Pons (tissue), 1 donor: ENCODE results near the gene PARD3B.

Experiments
- DNase-seq: peaks from one replicate; pipeline ENCODE4 v3.0.0-alpha.2; 2016; ENCODE audit warnings: low spot score

The PARD3B gene

DNA sequence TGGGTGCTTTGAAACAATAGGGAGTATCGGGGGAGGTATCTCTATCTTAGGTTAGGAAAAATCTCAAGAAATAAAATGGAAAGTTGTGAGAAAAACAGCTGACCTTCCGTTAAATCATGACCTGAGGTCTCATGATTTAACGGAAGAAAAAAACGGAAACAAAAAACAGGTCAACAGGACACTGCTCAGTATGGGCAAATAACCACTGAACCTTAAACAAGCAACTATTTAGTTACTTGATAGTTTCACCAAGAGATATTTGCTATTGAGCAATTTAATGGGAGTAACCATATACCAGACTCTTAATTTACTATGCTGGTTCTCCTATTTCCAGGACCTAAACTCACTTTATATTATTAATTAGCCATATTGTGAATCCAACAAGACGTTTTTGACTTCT lies 150.8 kb downstream of the PARD3B start:
- no peak for DNase-seq

DNA sequence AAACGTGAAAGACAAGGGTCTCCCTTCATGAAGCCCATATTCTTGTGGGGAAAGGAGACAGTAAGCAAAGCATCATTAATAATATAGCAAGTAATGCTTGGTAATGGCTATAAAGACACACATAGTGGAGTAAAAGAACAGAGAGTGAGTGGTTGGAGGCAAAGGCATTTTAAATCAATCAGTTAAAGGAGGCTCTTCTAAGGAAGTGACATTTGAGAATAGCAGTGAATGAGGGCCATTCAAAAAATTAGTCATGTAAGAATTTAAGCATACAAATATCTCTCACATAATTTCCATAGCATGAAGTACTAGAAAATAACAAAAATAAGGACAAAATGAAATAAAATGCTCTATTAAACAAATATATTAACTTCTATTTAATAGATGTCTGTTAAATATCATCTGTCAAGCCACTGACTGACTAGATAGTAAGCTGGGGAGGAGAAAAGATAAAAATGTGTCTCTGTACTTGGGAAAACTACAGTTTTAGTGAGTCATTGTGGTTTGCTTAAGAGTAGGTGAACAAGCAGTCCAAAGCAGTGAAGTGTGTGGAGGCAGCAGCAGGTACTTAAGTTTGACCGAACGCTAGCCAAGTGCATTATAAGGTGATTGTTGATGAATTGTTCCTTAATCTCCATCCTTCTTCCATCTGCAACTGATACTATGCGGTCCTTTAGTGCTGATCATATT lies 160.1 kb downstream of the PARD3B start:
- DNase-seq, result no peak

DNA sequence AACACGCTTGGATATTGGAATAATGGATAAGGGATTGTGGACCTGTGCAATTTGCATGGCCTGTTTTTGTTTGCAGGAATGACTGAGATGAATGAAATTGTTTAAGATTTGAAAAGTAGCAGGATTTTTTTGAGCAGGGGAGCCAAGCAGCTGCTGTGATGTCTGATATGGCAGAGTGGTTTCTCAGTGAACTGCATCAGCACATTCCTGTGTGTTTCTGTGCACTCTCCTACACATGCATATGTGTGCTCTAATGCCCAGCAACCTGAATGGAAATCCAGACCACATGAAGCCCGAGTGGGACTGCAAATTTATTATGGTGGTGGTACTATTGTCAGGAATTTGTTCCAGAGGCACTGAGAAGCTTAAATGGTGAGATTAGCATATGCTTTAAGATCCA lies 161.7 kb downstream of the PARD3B start:
- no peak for DNase-seq

DNA sequence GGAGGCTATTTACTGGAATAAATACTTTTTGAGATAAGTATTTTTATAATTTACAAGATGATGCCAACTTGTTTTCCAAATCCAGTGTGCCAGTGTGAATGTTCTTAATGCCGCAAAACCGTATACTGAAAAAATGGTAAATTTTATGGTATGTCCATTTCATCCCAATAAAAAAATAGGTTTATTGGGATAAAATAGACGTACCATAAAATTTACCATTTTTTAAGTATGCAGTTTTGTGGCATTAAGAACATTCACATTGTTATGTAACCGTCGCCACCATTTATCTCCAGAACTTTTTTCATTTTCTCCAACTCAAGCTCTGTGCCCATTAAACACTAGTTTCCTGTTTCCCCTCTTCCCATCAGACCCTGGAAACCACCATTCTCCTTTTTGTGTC lies 167.9 kb downstream of the PARD3B start:
- DNase-seq, result no peak

DNA sequence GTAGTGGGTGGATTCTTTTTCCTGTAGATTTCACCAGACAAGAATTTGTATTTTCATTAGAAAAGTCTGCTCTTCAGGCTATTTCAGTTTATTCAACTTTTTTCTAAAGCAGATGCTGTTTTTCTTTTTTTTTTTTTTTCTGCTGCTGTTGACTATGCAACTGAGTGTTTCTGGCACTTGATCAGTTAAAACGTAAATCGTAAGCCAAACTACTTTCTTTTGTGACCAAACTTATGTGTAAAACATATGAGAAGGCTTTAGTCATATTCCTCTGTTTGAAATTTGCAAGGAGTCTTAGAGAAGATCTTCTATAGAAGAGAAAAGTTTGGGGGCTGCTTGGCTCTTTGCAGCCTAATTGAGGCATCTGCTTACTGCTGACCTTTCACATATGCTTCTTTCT lies 170.1 kb downstream of the PARD3B start:
- DNase-seq, result no peak

DNA sequence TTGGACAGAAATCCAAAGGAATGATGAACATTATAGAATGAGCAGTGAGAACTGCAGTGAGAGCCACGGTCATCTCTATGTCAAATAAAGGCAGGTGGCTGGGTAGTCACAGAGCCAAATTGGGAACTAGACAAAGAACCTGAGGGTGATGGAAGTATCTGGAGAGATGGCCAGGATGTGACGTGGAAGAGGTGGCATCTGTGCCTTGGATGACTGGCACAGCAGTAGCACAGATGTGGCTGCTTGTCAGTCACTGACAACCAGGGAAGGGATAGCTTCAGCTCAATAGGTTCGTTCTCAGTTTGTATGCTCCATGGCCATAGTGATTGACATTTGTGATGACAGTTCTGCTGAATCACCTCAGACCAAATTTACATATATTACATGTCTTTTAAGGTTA lies 172.3 kb downstream of the PARD3B start:
- no peak for DNase-seq

DNA sequence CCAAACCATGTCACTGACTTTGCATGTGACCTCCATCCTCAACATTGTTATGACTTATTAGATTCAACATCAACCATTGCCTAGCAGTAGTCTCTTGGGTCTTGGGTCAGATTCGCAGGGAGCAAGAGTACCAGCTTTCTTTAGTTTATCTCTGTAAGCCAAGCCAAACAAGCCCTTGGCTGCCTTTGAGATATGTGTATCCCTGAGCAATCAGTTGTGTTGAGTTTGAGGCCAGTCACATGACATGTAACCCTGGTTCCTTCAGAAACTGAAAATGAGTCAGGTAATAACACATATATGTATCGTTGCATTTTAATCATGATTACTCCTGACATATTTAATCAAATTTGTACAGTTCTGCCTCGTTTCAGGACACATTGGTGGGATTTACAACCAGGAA lies 173.3 kb downstream of the PARD3B start:
- no peak for DNase-seq

DNA sequence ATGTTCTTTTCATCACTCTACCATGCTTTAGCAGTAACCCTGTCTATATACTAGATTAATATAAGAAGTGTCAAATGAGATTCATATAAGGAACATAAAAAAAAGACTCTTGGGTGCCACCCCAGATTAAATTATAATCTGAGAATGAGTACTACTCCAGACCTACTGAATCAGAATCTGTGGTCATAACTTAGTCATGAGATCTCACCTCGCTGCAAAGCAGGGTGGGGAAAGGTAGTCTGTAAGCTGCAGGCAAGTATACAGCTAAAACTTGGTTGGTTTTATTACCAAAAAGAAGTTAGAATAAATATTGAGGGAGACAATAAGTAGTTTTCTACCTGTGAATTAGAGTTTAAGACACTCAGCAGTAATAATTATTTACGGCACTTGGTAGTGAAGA lies 175.6 kb downstream of the PARD3B start:
- no peak for DNase-seq

DNA sequence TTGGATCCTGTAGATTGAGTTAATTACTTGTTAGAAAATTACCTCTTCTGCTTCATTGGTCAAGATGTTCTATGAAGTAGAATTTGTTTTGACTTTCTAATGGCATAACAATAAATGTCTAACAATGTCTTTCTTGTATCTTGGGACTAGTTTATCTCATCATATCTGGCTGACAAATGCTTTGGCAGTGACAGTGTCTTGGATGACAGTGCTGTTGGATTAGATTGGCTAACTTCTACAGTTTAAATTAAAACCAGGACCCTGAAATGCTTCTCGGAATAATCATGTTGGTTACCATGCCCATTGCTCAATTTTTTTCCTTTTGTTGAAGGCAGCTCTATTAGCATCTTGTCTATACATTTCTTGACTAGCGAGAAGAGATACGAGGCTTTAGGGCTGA lies 176.9 kb downstream of the PARD3B start:
- DNase-seq, result no peak

DNA sequence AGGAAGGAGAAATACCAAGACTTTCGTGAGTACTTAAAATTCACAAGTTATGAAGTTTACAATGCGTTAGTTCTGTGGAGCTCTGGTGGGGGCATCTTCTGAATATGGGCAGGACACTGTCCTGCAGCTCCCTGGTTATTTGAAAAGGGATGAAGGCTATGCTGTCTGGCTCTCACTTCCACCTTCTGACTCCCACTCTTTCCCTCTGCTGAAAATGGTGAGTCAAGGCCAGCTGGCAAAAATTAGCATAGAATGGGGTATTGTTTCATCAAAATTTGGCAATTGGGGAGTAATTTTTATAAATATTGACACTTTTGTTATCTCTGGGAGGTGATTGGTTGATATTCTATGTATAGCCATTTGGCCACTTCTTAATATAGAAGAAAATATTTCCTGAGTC lies 177.4 kb downstream of the PARD3B start:
- no peak for DNase-seq

DNA sequence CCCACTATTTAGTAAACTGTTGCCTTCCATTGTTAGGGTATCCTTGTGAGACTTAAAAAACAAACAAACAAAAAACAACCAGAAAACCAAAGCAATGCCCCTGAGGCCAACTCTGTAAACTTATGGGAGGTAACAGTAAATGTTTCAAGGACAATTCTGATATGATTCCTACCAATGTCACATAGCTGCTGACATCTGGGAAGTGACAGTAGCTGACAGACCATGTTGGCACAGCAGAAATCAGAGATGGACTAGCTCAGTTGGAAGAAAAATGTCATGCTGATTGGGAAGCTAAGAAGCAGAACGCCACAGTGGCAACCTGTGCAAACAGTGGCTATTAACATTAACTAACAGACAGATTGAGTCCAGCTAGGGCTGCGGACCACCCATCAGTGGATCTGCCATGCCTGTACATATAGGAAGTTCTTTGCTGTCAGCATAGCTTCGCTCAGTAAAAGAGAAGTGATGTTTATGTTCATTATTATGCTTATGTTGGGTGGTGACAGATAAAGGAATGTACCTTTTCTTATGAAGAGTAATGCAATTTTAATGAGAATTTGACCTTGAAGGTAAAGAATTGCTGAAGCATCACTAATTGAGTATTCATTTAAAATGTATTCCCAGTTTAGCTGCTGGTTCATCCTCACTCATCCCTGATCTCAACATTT lies 180.6 kb downstream of the PARD3B start:
- no peak for DNase-seq

DNA sequence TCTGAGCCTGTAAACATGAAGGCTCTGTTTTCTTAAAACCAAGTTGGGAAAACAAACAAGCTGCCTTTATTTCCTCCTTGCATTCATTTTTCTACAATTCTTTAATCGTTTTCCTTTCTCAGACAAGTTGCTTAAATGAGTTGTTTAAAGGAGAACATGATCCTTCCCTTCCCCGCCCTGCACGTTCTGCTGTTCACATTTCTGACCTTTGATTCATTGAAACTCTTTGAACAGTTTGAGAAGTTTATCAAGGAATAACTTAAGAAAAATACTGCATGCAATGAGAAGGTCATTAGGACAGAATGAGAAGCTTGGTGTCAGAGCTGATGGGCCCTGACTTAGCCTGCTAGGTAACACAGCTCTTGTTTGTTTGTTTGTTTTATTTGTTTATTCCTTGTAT lies 181.6 kb downstream of the PARD3B start:
- no peak for DNase-seq

DNA sequence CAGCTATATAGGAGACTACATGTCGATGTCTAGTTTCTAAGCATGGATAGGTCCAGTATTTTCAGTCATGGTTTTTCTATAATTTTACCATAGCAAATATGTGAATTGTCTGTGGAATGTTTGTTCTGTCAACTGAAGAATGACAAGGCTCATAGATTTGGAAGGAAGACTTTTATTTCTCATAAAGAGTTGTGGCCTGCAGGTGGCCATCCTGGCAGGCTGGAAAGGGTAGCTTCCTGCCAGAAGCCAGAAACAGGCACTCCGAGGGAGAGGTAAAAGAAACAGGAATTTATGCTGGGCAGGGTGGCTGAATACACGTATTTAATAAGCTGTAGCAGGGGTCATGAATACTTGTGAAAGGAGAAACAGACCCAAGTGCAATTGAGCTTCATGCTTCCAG lies 182.1 kb downstream of the PARD3B start:
- DNase-seq, result no peak

DNA sequence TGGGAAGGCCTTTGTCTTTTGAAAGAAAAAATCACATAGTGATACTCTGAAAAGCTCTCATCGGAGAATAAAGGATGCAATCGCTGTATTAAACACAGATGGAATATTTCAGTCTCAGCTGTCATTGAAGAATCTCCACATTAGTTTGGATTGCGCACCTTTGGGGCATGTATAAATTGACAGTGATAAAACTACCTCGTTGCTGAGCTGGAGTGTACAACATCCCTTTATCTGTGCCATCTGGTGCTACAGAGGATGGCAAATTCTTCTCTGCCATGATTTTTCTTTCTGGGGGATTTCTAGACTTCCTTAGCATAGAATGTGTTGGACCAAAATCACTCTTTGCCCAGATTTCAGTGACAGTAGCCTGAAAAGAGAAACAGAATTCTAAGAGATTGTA lies 185.3 kb downstream of the PARD3B start:
- DNase-seq, result no peak

DNA sequence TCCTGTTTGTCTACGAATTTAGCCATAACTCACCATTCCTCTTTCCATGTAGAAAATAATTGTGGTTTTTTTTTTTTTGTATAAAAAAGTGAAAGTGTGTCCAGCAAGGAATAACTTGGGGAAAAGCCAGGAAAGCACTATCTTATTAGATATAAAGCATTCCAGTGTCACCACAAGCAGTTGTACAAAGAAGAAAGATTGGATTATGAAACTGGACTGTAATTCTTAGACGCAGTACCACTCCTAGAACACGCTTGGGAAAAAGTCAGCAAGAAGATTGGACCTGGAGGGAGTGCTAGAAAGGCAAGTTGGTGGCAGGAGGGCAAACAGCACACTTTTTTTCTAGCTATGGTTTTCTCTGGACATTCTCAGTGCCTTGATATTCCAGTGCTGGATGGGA lies 186.7 kb downstream of the PARD3B start:
- DNase-seq, result no peak

DNA sequence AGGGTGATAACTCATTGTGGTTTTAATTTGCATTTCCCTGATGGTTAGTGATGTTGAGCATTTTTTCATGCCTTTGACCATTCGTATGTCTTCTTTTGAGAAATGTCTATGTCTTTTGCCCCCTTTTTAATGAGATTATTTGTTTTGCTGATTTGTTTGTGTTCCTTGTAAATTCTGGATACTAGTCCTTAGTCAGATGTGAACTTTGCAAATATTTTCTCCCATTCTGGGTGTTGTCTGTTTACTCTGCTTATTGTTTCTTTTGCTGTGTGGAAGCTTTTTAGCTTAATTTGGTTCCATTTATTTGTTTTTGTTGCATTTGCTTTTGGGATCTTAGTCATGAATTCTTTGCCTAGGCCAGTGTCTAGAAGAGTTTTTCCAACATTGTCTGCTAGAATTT lies 192.0 kb downstream of the PARD3B start:
- DNase-seq, result no peak

DNA sequence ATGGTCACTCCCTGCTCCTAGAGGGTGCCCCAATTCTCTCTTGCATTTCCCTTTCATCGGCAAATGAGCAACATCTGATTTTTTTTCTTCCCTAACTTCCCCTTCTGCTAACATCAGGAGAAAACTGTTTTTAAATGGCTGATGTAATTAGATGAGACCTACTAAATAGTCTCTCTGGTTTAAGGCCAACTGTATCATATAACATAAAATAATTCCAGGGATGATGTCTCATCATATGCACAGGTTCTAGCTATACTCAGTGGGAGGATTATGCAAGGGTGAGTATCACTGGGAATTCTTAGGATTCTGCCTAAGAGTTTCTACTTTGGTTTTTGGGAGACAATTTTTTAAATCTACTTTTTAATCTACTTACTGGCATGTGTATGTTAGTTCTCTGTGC lies 193.4 kb downstream of the PARD3B start:
- DNase-seq, result no peak

DNA sequence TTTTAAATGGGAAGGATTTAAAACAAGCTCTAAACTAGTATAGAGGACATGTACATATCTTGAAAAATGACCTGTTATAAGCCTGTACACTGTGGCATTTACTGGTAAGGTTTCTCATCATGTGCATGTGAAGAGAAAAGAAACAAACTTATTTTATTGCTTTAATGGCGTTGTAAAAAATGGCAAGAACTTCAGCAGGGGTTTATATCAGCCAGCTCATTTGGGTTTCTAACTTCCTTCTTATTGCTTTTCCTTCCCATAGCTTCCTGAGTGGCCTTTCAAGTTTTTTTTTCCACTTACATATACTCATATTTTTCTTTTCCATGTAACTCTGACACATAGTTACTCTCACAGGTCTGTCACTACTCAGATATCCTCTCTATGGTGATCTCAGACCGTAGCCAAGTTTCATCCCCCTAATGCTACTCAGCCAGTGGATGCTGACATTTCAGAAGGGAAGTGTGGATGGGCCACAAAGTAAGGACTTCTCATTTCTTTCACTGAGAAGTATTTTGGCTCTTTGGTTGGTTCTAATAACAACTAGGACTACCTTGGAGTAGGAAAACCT lies 198.2 kb downstream of the PARD3B start:
- no peak for DNase-seq

DNA sequence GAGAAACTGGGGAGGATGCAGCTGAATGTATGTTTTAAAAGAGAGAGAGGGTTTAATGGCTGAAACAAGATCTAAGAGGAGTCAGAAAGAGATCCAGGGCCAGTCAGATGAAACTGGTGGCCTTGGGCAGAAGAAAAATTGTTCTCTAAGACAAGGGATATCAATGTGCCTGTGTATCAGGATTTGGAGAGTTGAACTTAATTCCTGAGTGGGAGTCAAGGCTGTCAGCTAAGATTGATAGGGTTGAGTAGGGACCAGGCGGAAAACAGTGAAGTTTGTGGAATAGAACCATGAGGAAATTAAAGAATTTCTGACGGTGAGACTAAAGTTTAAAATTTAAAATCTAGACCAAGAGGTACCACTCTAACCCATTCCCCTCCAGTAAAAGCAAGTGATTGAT lies 199.2 kb downstream of the PARD3B start:
- no peak for DNase-seq

DNA sequence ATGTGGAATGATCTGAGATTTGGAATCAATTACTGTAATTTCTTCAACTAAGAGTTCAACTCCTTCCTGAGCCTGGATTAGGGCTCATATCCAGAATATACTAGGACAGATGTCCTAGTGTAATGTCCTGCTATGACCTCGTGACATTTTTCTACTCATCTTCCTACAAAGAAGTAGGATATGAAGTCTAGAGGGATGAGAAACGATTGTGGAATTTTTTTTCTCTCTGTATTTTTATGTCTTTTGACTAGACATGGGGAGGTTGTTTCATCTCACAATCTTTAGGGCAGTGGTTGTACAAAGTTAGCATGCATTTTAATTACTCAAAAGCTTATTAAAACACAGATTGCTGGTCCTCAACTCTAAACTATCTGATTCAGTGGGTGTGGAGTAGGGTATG lies 203.0 kb downstream of the PARD3B start:
- DNase-seq, result no peak

DNA sequence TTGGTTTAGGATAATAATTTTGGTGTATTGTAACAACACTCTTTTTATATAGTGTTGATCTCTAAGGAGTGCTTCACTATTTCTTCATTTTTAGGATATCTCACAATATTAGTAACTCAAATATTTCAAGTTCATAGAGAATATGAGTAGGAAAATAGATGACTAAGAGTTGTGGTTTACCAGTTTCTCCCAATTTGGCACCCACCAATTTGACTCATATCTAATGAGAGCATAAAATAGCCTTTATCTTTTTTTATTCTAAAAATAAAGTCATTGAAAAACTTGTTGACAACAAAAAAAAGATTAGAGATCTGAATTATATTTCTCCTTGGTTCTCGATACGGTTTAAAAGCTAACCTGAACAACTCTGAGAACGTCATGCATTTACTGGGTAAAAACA lies 204.0 kb downstream of the PARD3B start:
- DNase-seq, result no peak

DNA sequence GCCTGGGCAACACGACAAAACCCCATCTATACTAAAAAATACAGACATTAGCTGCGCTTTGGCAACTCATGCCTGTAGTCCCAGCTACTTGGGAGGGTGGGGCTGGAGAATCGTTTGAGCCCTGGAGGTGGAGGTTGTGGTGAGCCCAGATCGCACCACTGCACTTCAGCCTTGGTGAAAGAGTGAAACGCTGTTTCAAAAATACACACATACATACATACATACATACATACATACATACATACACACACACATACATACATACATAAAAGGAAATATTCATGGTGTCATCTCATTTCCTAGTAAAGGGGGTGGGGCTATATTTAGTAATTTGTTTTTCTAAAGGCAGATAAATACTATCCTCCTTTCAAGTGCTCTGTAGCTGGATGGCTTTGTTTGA lies 205.1 kb downstream of the PARD3B start:
- DNase-seq, result no peak

DNA sequence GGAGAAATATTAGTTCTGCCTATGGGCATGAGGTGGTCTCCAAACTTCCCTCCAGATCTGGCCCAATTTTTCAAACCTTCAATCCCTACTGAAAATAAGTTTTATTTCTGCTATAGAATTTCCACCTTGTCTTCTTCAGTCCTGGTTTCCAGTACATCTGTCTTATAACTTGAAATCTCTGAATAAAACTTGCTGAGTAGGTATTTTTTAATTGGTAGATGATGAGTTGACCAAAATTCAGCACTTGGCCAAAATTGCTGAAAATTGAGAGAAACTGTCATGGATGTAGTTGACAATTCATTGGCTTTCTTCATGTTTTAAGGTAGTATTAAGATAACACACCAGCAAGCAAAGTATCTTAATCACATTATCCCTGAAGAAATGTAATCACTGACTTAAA lies 206.2 kb downstream of the PARD3B start:
- DNase-seq, result no peak

DNA sequence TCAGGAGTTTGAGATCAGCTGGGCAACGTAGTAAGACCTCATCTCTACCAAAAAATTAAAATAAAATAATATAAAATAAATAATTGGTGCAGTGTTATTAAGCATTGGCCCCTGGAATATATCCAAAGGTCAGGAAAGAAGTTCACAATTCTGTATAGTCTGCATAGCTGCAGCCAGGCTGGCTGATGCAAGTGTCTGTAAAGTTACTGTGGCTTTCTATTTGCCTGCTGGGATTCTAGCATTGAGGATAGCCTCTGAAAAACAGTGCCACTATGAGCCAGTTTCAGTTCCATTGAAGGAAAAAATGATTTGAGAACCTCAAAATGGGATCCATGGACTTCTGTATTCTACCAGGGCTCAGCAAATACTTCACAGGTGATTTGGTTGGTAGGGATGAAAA lies 208.6 kb downstream of the PARD3B start:
- DNase-seq, result no peak
